ENCODE results near the gene PTPN3.

PTPN3 gene

DNA sequence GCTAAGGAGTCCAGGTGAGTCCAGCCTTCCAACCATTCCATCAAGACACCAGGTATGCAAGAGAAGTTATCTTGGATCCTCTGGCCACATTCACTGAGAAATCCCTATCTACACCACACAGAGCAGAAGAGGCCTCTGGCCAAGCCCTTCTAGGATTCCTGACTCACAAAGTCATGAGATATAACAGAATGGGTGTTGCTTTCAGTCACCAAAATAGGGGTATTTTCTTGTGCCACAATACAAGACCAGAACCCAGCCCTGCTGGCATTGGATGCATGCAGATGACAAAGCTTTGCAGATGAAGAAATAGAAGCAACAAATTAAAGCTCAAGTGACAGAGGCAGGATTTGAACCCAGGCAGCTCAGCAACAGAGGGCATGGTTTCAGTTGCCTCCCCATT is 73.5 kb downstream of the PTPN3 start:
- Histone ChIP-seq H3K9me3 (ENCODE audit: control insufficient read depth, insufficient read depth, low read length) (no peaks in the 10 kb centered on the region), H3K9ac (ENCODE audit: low read depth, low read length) (no peak overlapping the region), H3K4me1 (ENCODE audit: insufficient read depth, low read length) (peaks cover 5% of the 10 kb centered on the region), H3K36me3 (ENCODE audit: insufficient read depth, low read length) (no peaks in the 10 kb centered on the region)

DNA sequence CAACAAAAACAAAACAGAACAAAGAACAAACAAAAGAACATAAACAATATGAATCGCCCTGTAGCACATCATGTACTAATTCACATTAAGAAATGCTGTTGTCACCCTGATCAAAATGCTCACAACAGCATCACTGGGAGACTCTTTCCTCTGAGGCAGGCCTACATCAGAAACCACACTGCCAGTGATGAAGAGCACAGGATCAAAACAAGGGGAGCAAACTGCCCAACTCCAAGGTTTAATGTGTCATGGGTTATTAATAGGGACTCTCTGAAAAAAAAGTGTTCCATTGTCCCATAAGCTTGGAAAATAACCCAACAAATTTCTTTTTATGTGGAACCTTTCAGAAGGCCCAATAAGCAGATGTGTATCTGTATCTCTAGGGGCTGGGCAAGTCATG is 74.2 kb downstream of the PTPN3 start:
- peaks cover 5% of the 10 kb centered on the region for H3K4me1 ChIP-seq (ENCODE audit: insufficient read depth, low read length)
- H3K9me3 ChIP-seq (ENCODE audit: control insufficient read depth, insufficient read depth, low read length), result no peaks in the 10 kb centered on the region
- H3K36me3 ChIP-seq (ENCODE audit: insufficient read depth, low read length), result no peaks in the 10 kb centered on the region
- no peak overlapping the region for H3K9ac ChIP-seq (ENCODE audit: low read depth, low read length)

DNA sequence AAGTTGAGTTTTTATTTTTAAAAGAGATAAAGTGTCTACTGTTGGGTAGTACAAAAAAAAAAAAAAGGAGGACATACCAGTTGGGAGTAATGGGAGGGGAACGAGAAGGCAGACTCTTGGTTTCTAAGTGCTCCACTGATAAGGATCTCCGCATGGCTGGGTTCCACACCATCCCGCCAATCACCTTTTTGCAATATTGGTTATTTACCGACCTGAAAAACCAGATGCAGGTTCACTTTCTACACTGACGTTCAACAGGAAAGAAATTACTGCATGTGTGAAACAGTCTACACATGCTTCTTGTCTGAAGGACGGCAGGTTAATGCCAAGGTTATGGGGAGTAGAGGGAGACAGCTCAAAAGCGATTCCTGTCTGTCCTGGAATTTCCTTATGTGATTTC is 75.5 kb downstream of the PTPN3 start:
- H3K9ac ChIP-seq (ENCODE audit: low read depth, low read length), result no peak overlapping the region
- peaks cover 5% of the 10 kb centered on the region for H3K4me1 ChIP-seq (ENCODE audit: insufficient read depth, low read length)
- H3K36me3 ChIP-seq (ENCODE audit: insufficient read depth, low read length), result no peaks in the 10 kb centered on the region
- no peaks in the 10 kb centered on the region for H3K9me3 ChIP-seq (ENCODE audit: control insufficient read depth, insufficient read depth, low read length)

DNA sequence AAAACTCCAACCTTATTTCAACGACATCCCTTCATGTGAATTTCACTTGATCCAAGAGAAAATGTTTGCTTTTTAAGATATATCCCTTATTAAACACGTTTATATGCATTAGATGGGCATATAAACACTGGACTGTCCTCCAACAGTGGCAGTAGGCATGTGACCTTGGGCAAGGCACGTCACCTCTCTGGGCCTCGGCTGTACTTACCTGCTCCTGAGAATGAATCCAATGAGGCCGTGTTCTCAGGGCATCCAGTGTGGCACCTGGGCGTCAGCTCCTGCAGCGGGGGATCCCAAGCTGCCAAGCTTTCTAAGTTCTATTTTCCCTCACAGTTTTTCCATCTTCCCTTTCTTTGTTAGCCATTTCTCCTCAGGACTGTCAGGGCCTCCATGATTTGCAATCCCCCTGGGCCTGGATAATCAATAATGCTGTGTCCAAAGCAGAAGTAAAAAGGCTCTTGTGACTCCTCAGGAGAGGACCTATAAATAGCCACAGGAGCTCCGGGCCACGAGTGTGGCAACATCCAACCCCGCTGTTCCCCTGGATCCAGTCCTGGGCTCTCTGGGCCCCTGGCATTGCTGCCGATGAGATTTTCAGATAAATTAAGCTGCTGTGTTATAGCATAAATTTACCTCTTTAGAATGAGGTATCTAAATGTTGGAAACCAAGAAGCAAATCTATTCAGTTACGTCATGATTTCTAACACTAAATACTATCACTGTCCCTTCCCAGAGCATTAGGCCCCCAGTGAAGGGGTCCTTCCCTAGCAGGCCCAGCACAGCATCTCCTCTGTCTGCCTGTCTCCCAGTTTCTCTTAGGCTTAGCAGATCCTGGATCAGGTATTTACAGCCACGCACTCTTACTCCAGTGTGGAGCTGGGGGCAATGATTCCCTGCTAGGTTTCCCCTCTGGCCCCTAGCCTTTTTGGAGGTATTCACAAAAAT is 76.8 kb downstream of the PTPN3 start:
- H3K4me1 ChIP-seq (ENCODE audit: insufficient read depth, low read length), result no peaks in the 10 kb centered on the region; the same call in 1 of the 2 replicates
- no peaks in the 10 kb centered on the region for H3K9me3 ChIP-seq (ENCODE audit: control insufficient read depth, insufficient read depth, low read length)
- no peak overlapping the region for H3K9ac ChIP-seq (ENCODE audit: low read depth, low read length)
- no peaks in the 10 kb centered on the region for H3K36me3 ChIP-seq (ENCODE audit: insufficient read depth, low read length)

DNA sequence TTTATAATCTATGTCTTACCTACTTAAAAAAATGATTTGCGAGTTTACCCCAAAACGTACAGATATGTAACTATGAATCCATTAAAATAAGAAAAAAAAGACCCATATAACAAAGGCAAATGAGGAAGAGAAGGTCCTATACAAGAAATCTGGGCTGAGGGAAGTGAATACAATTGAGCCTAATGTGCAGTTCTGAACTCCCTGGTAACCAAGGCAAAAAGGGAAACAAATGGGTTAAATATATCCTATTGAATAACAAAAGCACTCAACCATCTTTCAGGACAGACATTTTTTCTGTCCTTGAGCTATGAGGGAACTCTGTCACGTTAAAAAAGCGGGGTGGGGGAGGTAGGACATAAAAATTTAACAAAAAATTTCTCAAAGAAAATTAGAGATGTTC is 78.6 kb downstream of the PTPN3 start:
- Histone ChIP-seq H3K36me3 (ENCODE audit: insufficient read depth, low read length) (no peaks in the 10 kb centered on the region), H3K9me3 (ENCODE audit: control insufficient read depth, insufficient read depth, low read length) (no peaks in the 10 kb centered on the region), H3K9ac (ENCODE audit: low read depth, low read length) (no peak overlapping the region), H3K4me1 (ENCODE audit: insufficient read depth, low read length) (no peaks in the 10 kb centered on the region; the same call in 1 of the 2 replicates)

DNA sequence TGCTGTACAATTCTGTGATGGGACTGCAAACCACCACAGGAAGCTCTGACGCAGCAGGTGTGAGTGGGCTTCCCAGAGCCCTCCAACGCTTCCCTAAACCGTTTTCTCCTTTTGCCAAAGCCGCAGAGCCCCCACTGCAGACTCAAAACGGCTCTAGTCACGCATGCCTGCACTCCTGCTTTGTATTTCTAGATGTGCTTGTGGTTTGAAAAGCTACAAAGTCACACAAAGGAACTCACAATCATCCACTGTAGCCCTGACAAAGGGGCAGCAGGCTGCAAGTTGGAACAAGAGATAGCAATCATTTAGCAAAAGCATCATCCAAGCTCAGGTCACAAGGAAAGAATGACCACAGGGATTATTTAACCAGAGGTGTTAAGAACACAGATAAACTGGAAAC is 79.3 kb downstream of the PTPN3 start:
- no peaks in the 10 kb centered on the region; the same call in 1 of the 2 replicates for H3K4me1 ChIP-seq (ENCODE audit: insufficient read depth, low read length)
- no peaks in the 10 kb centered on the region for H3K9me3 ChIP-seq (ENCODE audit: control insufficient read depth, insufficient read depth, low read length)
- H3K36me3 ChIP-seq (ENCODE audit: insufficient read depth, low read length), result no peaks in the 10 kb centered on the region
- no peak overlapping the region for H3K9ac ChIP-seq (ENCODE audit: low read depth, low read length)

DNA sequence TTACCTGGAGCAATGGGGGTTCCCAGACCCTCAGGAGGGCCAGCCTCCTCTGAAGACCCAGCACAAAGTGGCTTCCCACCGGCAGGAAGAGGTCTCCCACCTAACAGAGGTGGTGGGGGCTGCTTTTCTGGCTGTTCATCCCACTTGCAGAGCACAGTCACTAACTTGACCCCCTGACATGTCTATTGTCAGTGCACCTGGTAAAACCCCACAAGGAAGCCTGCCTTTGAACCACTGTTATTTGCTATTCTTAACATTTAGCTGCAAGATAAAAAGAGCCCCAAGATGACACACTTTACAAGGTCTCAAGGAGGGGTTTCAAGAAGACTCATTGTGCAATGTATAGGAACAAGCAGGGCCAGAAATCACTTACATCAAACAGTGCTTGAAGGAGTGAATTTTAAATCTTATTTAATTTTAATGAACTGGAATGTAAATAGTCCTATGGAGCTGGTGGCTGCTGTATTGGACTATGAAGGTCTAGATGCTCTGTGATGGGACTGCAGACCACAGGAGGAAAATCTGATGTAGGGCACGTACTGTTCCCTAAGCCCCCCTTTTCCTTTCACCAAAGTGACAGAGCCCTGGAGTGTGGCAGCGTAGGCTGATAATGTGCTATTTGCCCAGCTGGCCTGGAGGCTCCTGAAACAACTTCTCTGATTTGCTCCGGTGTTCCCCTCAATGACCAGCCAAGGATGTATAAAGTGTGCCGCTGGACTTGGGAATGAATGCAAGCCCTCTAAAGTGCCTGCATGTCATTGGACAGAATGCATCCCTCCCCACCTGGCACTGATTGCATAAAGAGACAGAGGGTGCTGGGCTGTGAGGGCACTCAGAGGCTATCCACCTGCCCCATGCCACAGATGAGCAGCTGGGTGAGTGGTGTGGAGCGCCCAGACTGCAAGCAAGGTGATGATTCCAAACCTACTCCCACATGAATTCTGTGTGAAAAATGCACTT is 80.2 kb downstream of the PTPN3 start:
- H3K9ac ChIP-seq (ENCODE audit: low read depth, low read length), result no peak overlapping the region
- no peaks in the 10 kb centered on the region; the same call in 1 of the 2 replicates for H3K4me1 ChIP-seq (ENCODE audit: insufficient read depth, low read length)
- no peaks in the 10 kb centered on the region for H3K9me3 ChIP-seq (ENCODE audit: control insufficient read depth, insufficient read depth, low read length)
- no peaks in the 10 kb centered on the region for H3K36me3 ChIP-seq (ENCODE audit: insufficient read depth, low read length)

DNA sequence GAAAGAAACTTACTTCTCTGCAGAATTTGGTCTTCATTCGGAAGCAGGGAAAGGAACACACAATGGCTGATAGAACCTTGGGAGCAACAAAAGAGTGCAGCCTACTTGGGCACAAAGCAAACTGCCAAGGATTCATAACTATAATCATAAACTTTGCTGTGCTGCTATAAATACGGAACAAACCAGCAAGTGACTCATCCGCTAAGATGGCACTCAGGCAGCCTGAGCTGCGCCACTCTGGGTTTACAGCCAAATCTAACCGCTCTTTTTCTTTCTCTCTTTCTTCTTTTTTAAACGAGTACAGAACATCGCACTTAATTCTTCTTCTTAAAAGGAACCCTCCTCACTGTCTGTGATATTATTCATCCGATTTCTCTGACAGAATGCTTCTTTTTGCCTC is 81.1 kb downstream of the PTPN3 start:
- H3K36me3 ChIP-seq (ENCODE audit: insufficient read depth, low read length), result no peaks in the 10 kb centered on the region
- H3K9ac ChIP-seq (ENCODE audit: low read depth, low read length), result no peak overlapping the region
- H3K4me1 ChIP-seq (ENCODE audit: insufficient read depth, low read length), result no peaks in the 10 kb centered on the region; the same call in 1 of the 2 replicates
- H3K9me3 ChIP-seq (ENCODE audit: control insufficient read depth, insufficient read depth, low read length), result no peaks in the 10 kb centered on the region

DNA sequence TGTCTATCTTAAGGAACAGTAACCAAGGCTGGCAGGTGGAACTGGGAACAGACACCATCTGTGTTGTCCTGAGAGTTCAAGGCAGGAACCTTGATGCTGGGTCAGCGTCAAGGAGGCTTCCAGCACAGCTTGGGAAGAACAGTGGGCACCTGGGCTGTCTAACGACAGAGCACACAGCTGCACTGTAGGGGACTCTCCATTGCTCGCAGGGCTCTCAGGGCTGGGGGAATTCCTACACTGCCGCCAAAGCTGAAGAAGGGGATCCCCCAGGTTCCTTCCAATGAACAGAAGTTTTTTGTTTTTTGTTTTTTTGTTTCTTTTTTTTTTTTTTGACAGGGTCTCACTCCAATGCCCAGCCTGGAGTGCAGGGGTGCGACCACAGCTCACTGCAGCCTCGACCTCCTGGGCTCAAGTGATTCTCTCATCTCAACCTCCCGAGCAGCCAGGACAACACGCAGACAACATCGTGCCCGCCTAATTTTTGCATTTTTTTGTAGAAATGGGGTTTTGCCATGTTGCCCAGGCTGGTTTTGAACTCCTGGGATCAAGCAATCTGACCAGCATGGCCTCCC is 81.9 kb downstream of the PTPN3 start:
- Histone ChIP-seq H3K4me1 (ENCODE audit: insufficient read depth, low read length) (peaks cover 3% of the 10 kb centered on the region; the same call in 1 of the 2 replicates), H3K36me3 (ENCODE audit: insufficient read depth, low read length) (no peaks in the 10 kb centered on the region), H3K9ac (ENCODE audit: low read depth, low read length) (no peak overlapping the region), H3K9me3 (ENCODE audit: control insufficient read depth, insufficient read depth, low read length) (no peaks in the 10 kb centered on the region)

DNA sequence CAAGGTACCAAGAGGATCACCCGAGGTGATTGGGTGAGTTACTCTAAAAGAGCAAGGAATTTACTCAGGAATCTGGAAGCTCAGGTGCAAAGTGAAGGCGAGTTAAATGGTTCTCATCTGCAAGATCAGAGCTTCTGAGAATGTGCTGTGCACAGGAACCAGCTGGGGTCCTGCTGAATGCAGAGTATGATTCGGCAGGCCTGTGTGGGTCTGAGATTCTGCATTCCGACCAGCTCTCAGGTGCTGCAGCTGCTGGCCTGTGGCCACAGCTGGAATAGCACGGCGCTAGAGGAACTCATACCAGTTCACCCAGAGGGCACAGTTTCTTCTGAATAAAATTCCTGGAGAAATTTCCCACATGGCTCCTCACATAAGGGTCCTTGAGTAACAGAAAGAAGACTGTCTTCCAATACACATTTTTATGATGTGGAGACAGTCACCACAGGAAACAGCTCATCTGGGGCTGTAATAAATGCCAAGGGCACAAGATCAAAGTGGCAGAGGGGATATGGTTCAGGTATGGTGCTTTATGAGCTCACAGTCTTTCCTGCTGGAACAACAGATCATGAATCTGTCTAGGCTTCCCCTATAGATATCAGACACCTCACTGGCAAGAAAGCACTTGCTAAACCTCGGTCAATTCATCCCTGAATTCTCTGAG is 83.9 kb downstream of the PTPN3 start:
- H3K36me3 ChIP-seq (ENCODE audit: insufficient read depth, low read length), result no peaks in the 10 kb centered on the region
- no peak overlapping the region for H3K9ac ChIP-seq (ENCODE audit: low read depth, low read length)
- peaks cover 19% of the 10 kb centered on the region for H3K4me1 ChIP-seq (ENCODE audit: insufficient read depth, low read length)
- no peaks in the 10 kb centered on the region for H3K9me3 ChIP-seq (ENCODE audit: control insufficient read depth, insufficient read depth, low read length)

DNA sequence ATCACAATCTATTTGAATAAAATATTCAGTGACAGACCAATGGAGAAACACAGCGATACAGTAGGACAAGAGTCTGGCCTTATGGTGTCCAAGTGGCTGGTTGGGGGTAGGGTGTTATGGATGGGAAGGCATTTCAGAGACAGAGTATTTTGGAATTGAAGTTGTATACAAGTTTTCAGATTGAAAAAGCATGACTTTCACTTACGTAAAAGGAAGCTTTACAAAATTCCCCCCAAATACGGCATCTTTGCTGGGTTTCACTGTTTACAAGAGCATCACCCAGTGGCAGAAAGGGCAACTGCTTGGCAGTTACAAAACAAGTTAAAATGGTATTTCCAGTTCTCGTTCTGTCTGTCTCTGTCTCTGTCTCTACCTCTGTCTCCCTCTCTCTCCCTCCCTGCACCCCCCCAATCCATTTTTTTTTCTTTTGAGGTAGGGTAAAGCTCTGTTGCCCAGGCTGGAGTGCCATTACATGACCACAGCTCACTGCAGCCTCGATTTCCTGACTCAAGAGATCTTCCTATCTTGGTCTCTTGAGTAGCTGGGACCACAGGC is 86.2 kb downstream of the PTPN3 start:
- H3K9me3 ChIP-seq (ENCODE audit: control insufficient read depth, insufficient read depth, low read length), result no peaks in the 10 kb centered on the region
- H3K9ac ChIP-seq (ENCODE audit: low read depth, low read length), result no peak overlapping the region
- peaks cover 28% of the 10 kb centered on the region for H3K4me1 ChIP-seq (ENCODE audit: insufficient read depth, low read length)
- H3K36me3 ChIP-seq (ENCODE audit: insufficient read depth, low read length), result no peaks in the 10 kb centered on the region

DNA sequence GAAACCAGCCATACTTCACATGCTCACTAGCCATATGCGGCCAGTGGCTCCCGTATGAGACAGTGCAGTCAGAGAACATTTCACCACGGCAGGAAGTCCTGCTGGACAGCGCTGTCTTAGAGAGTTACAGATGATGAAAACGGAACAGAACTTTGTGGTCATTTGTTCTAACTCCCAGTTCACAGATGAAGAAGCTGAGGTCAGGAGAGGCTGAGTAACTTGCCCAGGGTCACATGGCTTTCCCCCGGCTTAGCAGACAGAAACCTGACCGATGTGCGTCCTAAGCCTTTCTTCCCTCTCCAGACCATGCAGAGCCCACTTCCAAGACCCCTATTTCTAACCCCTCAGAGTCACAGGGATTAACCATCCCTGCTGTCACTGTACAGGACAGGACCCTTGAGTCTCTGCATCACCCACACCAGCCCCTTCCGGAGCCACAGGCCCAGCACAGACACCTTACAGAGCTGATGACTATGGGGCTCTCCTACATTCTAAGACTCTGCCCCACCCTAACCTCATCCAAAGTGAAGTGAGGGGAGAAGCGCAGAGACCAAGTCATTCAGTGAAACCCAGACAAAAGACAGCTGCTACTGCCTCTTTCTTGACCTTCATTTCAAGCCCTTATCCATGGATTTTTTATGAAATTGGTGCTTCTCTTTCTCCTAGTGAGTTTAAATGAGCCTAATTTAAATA is 86.9 kb downstream of the PTPN3 start:
- Histone ChIP-seq H3K9me3 (ENCODE audit: control insufficient read depth, insufficient read depth, low read length) (no peaks in the 10 kb centered on the region), H3K4me1 (ENCODE audit: insufficient read depth, low read length) (peaks cover 28% of the 10 kb centered on the region), H3K9ac (ENCODE audit: low read depth, low read length) (no peak overlapping the region), H3K36me3 (ENCODE audit: insufficient read depth, low read length) (no peaks in the 10 kb centered on the region)

DNA sequence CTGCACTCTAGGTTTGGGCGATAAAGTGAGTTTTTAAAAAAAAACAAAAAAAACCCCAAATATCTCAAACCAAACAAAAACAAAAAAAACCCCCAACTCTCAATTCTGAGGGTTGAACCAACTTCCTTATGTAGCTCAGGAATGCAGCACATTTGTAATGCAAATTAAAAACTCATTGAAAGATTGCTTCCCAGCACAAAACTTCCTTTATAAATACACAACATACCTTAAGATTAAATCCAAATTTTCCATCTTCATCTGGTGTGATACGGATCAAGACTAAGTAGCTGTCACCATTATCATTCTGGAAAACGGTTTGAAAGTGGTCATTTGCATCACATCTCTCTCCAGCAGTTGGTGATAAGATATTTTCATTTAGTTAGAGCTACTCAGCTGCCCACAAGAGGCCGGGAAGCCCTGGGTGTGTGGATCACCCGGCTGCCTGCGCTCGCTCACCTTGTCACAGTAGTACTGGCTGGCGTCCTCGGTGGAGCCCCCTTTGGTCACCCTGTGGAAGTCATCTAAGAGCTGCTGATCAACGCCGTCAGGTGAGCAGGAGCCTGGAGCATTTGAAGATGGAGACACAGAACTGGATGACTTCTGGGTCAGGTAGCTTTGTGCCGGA is 88.2 kb downstream of the PTPN3 start:
- no peaks in the 10 kb centered on the region for H3K36me3 ChIP-seq (ENCODE audit: insufficient read depth, low read length)
- no peak overlapping the region for H3K9ac ChIP-seq (ENCODE audit: low read depth, low read length)
- H3K9me3 ChIP-seq (ENCODE audit: control insufficient read depth, insufficient read depth, low read length), result no peaks in the 10 kb centered on the region
- peaks cover 28% of the 10 kb centered on the region for H3K4me1 ChIP-seq (ENCODE audit: insufficient read depth, low read length)

All from ES-I3 (cell line).